ENCODE data around the gene WDR47.
A peak's percentile ranks its signal among the peaks of the same experiment; 100 is the strongest.

The WDR47 gene

GRCh38 chr1:108972951-108973350, 69.0 kb downstream of the WDR47 start:
- TF ChIP-seq TSHZ2 (CRISPR knock-in tag; IDR thresholded peaks at IDR 0.05) (no peak), GLIS3 (CRISPR knock-in tag; IDR thresholded peaks at IDR 0.05) (no peak), TCF4 (CRISPR knock-in tag; IDR thresholded peaks at IDR 0.05; ENCODE audit: borderline replicate concordance) (no peak), CREB5 (CRISPR knock-in tag; IDR thresholded peaks at IDR 0.05; ENCODE audit: low read depth) (no peak), ESRRG (CRISPR knock-in tag; IDR thresholded peaks at IDR 0.05) (no peak)
- ATAC-seq = no peak

DNA sequence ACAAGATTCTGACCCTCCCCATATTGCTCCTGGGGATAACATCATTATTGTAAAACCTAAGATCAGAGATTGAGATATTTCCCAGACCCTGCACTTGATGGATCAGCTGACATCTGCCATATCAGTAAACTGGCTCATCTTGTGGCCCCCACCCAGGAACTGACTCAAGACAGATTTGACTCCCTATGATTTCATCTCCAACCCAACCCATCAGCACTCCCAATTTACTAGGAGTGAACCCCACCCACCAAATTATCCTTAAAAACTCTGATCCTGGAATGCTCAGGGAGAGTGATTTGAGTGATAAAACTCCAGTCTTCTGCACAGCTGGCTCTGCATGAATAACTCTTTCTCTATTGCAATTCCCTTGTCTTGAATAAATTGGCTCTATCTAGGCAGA, 72.6 kb downstream of the WDR47 start:
- no peak for ATAC-seq
- TF ChIP-seq PPARA (CRISPR knock-in tag; IDR thresholded peaks at IDR 0.05; ENCODE audit: borderline replicate concordance) (no peak), TSHZ2 (CRISPR knock-in tag; IDR thresholded peaks at IDR 0.05) (no peak), CREB5 (CRISPR knock-in tag; IDR thresholded peaks at IDR 0.05; ENCODE audit: low read depth) (no peak), ZFP30 (CRISPR knock-in tag; IDR thresholded peaks at IDR 0.05) (no peak), ZFP3 (CRISPR knock-in tag; IDR thresholded peaks at IDR 0.05) (no peak)
- TF ChIP-seq, protein P1, sequence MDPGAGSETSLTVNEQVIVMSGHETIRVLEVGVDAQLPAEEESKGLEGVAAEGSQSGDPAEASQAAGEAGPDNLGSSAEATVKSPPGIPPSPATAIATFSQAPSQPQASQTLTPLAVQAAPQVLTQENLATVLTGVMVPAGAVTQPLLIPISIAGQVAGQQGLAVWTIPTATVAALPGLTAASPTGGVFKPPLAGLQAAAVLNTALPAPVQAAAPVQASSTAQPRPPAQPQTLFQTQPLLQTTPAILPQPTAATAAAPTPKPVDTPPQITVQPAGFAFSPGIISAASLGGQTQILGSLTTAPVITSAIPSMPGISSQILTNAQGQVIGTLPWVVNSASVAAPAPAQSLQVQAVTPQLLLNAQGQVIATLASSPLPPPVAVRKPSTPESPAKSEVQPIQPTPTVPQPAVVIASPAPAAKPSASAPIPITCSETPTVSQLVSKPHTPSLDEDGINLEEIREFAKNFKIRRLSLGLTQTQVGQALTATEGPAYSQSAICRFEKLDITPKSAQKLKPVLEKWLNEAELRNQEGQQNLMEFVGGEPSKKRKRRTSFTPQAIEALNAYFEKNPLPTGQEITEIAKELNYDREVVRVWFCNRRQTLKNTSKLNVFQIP (CRISPR knock-in tag; IDR thresholded peaks at IDR 0.05; ENCODE audit: borderline replicate concordance, low read depth) = no peak

DNA sequence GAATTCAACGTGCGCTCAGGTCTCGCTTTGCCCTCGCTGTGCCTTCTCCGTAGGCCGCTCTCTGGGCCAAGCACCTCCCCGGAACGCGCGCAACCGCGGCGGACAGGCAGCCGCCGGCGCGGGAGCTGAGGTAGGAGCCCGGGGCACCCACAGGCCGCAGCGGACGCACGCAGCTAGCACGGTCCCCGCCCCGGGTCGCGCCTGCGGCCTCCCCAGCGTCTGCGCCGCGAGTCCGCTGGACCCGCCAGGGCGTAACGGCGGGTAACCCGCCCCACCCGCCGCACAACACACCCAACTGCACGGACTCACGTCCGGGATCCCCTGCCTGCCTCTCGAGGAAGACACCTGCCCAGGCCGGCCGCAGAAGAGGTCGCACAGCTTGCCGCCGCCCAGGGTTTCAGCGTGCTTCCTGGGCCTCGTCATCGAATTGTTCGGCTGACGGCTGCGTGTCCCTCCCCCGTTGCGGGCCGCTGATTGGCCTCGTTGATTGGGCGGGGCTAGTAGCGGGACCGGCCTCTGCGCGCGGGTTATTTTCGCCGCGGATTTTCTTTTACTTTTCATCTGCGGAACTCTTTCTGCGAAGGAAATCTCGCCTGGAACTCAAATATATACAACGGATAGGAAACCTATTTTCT, 78.7 kb downstream of the WDR47 start, which contains the start of gene CLCC1:
CLCC1 (minus strand) TSS at position 433 of the 635 bp plus-strand sequence. CDS start 13,047 bp downstream, outside the sequence.
- ATAC-seq = peak; percentile 96
- TF ChIP-seq GLIS3 (CRISPR knock-in tag; IDR thresholded peaks at IDR 0.05) (no peak), ZC3H10 (CRISPR knock-in tag; IDR thresholded peaks at IDR 0.05) (no peak), TSHZ2 (CRISPR knock-in tag; IDR thresholded peaks at IDR 0.05) (peak; percentile 52; the same call in 1 of the 2 replicates), ZFP3 (CRISPR knock-in tag; IDR thresholded peaks at IDR 0.05) (peak; percentile 90), ARNTL (CRISPR knock-in tag; IDR thresholded peaks at IDR 0.05; ENCODE audit: borderline replicate concordance, low read depth) (no peak)

DNA sequence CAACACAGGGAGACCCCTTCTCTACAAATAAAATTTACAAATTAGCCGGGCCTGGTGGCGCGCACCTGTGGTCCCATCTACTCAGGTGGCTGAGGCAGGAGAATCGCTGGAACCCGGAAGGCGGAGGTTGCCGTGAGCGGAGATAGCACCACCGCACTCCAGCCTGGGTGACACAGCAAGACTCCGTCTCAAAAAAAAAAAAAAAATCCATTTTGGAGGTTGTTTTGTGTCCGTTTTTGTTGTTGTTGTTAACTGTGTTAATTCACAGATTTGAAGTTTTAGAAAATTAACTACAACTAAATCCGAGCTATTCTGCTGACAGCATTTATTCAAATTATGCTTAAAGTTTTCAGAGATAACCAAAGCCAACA, 79.2 kb downstream of the WDR47 start:
- ATAC-seq = peak; percentile 32
- TF ChIP-seq ZNF8 (CRISPR knock-in tag; IDR thresholded peaks at IDR 0.05) (no peak), CREB5 (CRISPR knock-in tag; IDR thresholded peaks at IDR 0.05; ENCODE audit: low read depth) (no peak), TSHZ2 (CRISPR knock-in tag; IDR thresholded peaks at IDR 0.05) (no peak), ESRRG (CRISPR knock-in tag; IDR thresholded peaks at IDR 0.05) (no peak)
- TF ChIP-seq, protein P1 (CRISPR knock-in tag; IDR thresholded peaks at IDR 0.05; ENCODE audit: borderline replicate concordance, low read depth) = no peak
